Thyroid gland (tissue), 4 donors: ENCODE results near the gene SPAAR. TPM values are rescaled to one million over a fixed set of nuclear protein-coding genes. Genes with fewer than 3 reads are reported as not detected.

Experiments used
- DNase-seq, 2 donors: peaks; one replicate each; pipeline ENCODE4 v3.0.0-alpha.2; 2019
- H3K27ac ChIP-seq, 3 donors: fragments of 200-600 bp; sonication (generic); 1 replicate in 2 of 3; 2 replicates in 1 of 3; pipeline ENCODE4 v1.5.1; 2016 to 2019; ENCODE audit warnings: mild to moderate bottlenecking in 1 of 3, moderate library complexity in 1 of 3
- H3K27me3 ChIP-seq: fragments of 200-600 bp; sonication (generic); one replicate; pipeline ENCODE4 v1.5.1; 2019
- H3K36me3 ChIP-seq, 2 donors: fragments of 200-600 bp; sonication (generic); one replicate each; pipeline ENCODE4 v1.5.1; 2016 to 2019
- H3K4me1 ChIP-seq, 2 donors: fragments of 200-600 bp; sonication (generic); one replicate each; pipeline ENCODE4 v1.5.1; 2017 to 2019
- H3K4me3 ChIP-seq, 3 donors: fragments of 200-600 bp; sonication (generic); replicated peaks in 1 of 3; 1 replicate in 2 of 3; 2 replicates in 1 of 3; pipeline ENCODE4 v1.5.1; 2016; ENCODE audit warnings: mild to moderate bottlenecking in 1 of 3
- H3K9me3 ChIP-seq: fragments of 200-600 bp; sonication (generic); one replicate; pipeline ENCODE4 v1.5.1; 2017
- POLR2A ChIP-seq, 2 donors: fragments of 450-650 bp; IDR thresholded peaks; one replicate each; pipeline ENCODE4 v1.6.1; 2017; ENCODE audit warnings: antibody characterized with exemption in 2 of 2, mild to moderate bottlenecking in 2 of 2, moderate library complexity in 1 of 2
- WGBS, 2 donors: methylation state at CpG; one replicate each; pipeline ENCODE4 v1.1.5; 2017; 5-methylcytosine and 5-hydroxymethylcytosine counted together
- intact Hi-C: fragments of 100-400 bp; cut with DNase I; formaldehyde crosslinking; loops from one replicate; pipeline ENCODE4 v1.15.1; 2023
- total RNA-seq, 4 donors: library from RNA; depleted of rRNA; stranded (reverse); fragments of >200 nt; gene quantifications; one replicate each; pipeline ENCODE4 v1.2.3, GENCODE V29; 2016
- TF ChIP-seq, protein P1 (sequence below), 6 experiments: fragments of 200-600 bp in 3 of 6; fragments of 450-650 bp in 3 of 6; sonication (generic) in 3 of 6; IDR thresholded peaks; one replicate each; pipeline ENCODE4 v1.5.1; 2016 to 2019; ENCODE audit warnings: antibody characterized with exemption in 6 of 6, mild to moderate bottlenecking in 2 of 6, inconsistent platforms in 1 of 6, moderate library complexity in 1 of 6

The SPAAR gene
- total RNA-seq, 4 donors from 2014 or later = 2.1 to 8.1 (median 3.6) TPM

DNA sequence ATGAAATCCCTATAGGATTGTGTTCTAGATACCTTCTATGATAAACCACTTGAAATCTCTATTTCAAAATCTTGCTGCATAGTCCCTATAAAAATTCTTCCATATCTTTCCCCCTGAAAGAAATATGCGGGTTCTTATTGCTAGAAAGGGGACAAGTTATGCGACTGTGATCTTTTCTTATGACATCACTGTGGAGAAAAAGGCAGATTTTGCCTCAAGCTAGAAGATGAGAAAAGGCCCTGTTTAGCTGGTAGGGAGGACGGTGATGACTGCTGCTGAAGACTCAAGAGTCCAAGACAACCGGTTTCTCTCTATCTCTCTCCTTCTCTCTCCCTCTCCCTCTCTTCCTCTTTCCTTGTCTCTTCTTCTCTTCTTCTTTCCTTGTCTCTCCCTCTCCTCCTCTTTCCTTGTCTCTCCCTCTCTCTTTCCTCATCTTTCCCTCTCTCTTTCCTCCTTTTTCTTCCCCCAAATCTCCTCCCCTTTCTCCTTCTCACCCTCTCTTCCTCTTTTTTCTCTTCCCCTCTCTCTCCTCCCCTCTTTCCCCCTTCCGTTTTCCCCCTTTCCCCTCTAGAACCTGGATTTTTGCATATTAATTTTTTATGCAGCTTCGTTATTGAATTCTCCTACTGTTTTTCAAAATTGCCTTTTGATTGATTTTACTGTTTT is 43.4 kb downstream of the SPAAR start:
- Histone ChIP-seq H3K36me3 (no peaks in the 10 kb centered on the region), H3K27ac (no peak overlapping the region), H3K27me3 (no peaks in the 10 kb centered on the region), H3K4me1 (peaks cover 0 to 7% of the 10 kb centered on the region in 2 donors), H3K9me3 (no peaks in the 10 kb centered on the region), H3K4me3 (no peak overlapping the region)
- no peak for DNase-seq
- intact Hi-C loops = loop anchor here (10.0 kb wide), 1 partner anchor 212 kb away; the partner anchor contains the start of gene CCIN
- WGBS, 2 donors = 77 to 84% methylated on average over 6 of the region's 6 CpGs
- TF ChIP-seq POLR2A (IDR thresholded peaks at IDR 0.05) = no peak
- TF ChIP-seq, protein P1, sequence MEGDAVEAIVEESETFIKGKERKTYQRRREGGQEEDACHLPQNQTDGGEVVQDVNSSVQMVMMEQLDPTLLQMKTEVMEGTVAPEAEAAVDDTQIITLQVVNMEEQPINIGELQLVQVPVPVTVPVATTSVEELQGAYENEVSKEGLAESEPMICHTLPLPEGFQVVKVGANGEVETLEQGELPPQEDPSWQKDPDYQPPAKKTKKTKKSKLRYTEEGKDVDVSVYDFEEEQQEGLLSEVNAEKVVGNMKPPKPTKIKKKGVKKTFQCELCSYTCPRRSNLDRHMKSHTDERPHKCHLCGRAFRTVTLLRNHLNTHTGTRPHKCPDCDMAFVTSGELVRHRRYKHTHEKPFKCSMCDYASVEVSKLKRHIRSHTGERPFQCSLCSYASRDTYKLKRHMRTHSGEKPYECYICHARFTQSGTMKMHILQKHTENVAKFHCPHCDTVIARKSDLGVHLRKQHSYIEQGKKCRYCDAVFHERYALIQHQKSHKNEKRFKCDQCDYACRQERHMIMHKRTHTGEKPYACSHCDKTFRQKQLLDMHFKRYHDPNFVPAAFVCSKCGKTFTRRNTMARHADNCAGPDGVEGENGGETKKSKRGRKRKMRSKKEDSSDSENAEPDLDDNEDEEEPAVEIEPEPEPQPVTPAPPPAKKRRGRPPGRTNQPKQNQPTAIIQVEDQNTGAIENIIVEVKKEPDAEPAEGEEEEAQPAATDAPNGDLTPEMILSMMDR (IDR thresholded peaks at IDR 0.05) = no peak

DNA sequence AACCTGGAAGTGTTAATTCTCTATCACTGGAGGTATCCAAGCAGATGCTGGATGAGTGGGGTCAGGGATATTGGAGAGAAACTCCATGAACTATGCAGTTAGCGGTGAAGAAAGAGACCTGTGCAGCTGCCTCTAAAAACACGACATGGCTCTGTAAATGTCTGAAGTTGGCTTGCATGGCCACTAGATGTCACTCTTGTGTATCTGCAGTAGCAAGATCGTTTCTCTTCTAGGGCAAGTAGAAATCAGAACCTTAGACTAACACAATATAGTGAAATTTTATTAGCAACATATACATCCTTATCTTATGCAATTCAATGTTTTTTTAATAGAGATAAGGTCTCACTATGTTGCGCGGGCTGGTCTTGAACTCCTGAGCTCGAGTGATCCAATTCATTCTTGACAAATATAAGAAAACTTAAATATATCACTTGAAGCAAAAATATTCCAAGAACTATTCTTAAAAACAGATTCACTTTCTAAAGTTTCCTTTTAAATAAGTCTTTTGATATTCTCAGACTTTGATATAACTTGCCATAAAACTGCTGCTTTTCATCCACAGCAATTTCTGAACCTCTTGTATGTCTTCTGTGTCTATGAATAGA is 45.8 kb downstream of the SPAAR start:
- TF ChIP-seq, protein P1 (IDR thresholded peaks at IDR 0.05) = peak; percentile 80 to 91 (median 84)
- no peak for TF ChIP-seq POLR2A (IDR thresholded peaks at IDR 0.05)
- Histone ChIP-seq H3K4me3 (no peak overlapping the region), H3K36me3 (no peaks in the 10 kb centered on the region), H3K27me3 (no peaks in the 10 kb centered on the region), H3K27ac (no peak overlapping the region), H3K9me3 (no peaks in the 10 kb centered on the region), H3K4me1 (no peaks in the 10 kb centered on the region)
- DNase-seq = peak; percentile 65 to 66
- WGBS, 2 donors = 6% methylated on average over 6 of the region's 6 CpGs
- intact Hi-C loops = loop anchor here (5.0 to 10.0 kb wide), 2 partner anchors 67 to 210 kb away; partner anchors contain the start of gene CCIN

DNA sequence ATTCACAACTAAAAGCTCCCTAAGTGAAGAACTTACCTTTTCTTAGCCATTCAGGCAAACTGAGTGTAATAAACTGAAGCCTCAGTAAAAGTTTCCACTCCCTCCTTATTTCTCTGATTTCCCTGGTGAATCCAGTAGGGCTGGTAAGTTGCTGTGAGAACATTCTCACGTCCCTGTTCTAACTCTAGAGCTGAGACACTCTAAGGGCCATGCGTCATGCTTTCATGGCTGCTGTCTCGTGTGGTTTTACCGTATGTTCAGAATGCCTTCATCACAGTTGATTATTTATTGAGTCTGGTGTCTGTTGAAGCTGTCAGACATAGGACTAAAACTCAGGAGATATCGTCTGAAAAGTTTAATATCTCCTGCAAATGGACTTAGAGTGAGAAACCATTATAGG is 47.4 kb downstream of the SPAAR start:
- no peak for TF ChIP-seq POLR2A (IDR thresholded peaks at IDR 0.05)
- TF ChIP-seq, protein P1 (IDR thresholded peaks at IDR 0.05) = no peak
- Histone ChIP-seq H3K27me3 (no peaks in the 10 kb centered on the region), H3K27ac (no peak overlapping the region), H3K36me3 (no peaks in the 10 kb centered on the region), H3K4me3 (no peak overlapping the region), H3K9me3 (no peaks in the 10 kb centered on the region), H3K4me1 (no peaks in the 10 kb centered on the region)
- intact Hi-C loops = loop anchor here (5.0 to 10.0 kb wide), 2 partner anchors 66 to 208 kb away; partner anchors contain the start of gene CCIN
- no peak for DNase-seq
- WGBS, 2 donors = 80 to 82% methylated on average over 5 of the region's 5 CpGs

DNA sequence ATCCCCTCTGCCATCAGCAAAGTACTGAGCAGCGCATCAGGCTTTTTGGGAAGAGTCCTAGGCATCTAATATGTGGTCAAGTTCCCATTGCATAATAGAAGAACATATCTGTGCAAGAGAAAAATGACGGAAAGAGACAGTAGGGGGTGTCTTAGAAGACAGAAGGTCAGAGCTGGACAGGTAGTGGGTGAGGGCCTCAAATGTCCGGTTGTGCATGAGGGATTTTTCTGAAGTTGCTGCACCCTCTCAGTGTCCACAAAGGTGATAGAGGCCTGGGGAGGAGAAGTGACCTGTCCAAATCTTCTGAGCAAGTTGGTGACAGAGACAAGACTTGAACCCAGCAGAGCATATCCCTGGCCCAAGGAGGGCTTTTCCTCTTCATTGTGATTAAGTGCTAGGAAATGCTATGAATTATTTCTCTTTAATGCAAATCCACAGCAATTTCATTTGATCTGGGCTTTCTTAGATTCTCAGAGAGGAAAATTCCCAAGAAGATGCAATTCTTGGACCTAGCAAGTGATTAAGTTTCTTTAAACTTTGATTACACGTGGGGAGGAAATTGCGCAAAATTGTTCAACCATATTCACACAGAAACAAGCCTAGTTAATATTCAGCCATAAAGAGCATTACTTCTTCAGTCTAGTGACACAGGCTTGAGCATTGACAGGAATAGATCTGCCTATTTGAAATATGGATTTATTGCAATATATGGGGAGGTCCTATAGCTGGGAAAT is 49.0 kb downstream of the SPAAR start, which contains the start of gene OR2S2:
Gene OR2S2 (minus strand): TSS at position 51 of the 734 bp plus-strand sequence. CDS start 56 bp downstream, outside the sequence.
- Histone ChIP-seq H3K27me3 (no peaks in the 10 kb centered on the region), H3K4me1 (peaks cover 0 to 7% of the 10 kb centered on the region in 2 donors), H3K36me3 (no peaks in the 10 kb centered on the region), H3K4me3 (no peak within 1 kb of the TSS), H3K9me3 (no peaks in the 10 kb centered on the region), H3K27ac (no peak within 1 kb of the TSS)
- TF ChIP-seq, protein P1 (IDR thresholded peaks at IDR 0.05) = no peak
- no peak for TF ChIP-seq POLR2A (IDR thresholded peaks at IDR 0.05)
- intact Hi-C loops = loop anchor here (5.0 to 10.0 kb wide), 2 partner anchors 64 to 207 kb away; partner anchors contain the start of gene CCIN
- no peak for DNase-seq
- 88 to 90% methylated on average over 5 of the region's 5 CpGs for whole genome bisulfite sequencing, 2 donors
